ENCODE results near the gene PPM1H. TPM values are rescaled to one million over a fixed set of nuclear protein-coding genes. Genes with fewer than 3 reads are reported as not detected.

The PPM1H gene
- total and polyA plus RNA-seq, 2 of the 8 experiments (the other 6 are each of a cell fraction or from before 2014, with no cell fraction given), result 16.4 to 36.1 TPM

DNA sequence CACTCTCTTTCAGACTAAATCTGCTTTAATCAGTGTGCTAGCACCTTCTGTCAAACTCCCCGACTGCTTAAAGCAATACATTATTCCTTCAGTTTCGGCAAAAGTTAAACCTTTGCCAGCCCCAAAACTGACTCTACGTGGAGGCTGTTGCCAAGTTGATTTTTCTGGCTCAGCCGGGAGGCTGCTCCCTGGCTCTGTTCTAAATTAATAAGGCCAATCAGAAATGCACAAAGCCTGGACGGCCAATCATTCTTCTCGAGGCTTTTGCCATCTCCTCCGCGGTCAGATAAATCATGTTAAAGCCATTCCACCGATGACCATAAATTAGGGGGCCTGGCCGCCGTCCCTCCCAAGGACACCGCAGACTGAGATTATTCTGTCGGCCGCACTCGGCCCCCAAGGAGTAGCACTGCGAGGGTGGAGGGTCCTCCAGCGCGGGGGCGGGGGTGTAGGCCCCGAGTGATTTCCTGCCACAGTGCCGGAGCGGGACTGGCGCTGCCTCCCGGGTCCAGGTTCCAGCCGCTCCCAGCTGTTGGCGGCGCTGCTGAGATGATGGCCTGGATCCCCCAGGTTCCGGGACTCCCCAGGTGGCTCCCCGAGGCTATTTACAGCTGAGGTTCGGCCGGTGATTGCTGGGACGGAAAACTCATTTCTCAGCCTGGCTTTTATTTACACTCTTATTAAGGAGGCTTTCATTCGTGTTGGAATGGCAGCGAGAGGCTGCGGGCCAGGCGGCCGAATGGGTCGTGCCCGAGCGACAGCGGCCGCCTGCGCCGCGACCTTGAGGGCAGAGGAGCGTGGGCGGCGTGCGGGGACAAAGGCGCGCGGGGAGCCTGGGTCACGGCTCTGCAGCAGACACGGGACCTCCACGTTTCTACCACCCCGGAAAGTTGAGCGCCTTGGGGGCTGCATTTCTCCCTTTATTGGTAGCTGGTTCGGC, 303.2 kb downstream of the PPM1H start (continued):
- TF ChIP-seq POLR2A (IDR thresholded peaks at IDR 0.05; ENCODE audit: control extremely low read depth in 1 of 2, low read depth in 2 of 2, low read length in 2 of 2) (no peak), EZH2 (IDR thresholded peaks at IDR 0.05; ENCODE audit: low read depth, low read length, severe bottlenecking) (peak; percentile 44), ASH2L (IDR thresholded peaks at IDR 0.05; ENCODE audit: low read length) (peak; percentile 77), EGR1 (IDR thresholded peaks at IDR 0.05; ENCODE audit: borderline replicate concordance, low read depth, low read length) (peak; percentile 70), TEAD4 (IDR thresholded peaks at IDR 0.05; ENCODE audit: low read depth, low read length) (no peak), CHD1 (IDR thresholded peaks at IDR 0.05; ENCODE audit: low read depth, low read length) (no peak), SAP30 (IDR thresholded peaks at IDR 0.05; ENCODE audit: insufficient read depth, insufficient replicate concordance, low read length) (no peak), RAD21 (IDR thresholded peaks at IDR 0.05 in 1 of 2, conservative IDR thresholded peaks at IDR 0.05 in 1 of 2; ENCODE audit: low read depth in 2 of 2, low read length in 2 of 2) (peak; percentile 40 to 56; a peak in 3 of 4 replicates), JUN (IDR thresholded peaks at IDR 0.05; ENCODE audit: low read depth, low read length) (no peak), RBBP5 (IDR thresholded peaks at IDR 0.05; ENCODE audit: borderline replicate concordance, low read depth, low read length) (no peak), POLR2AphosphoS5 (IDR thresholded peaks at IDR 0.05; ENCODE audit: low read depth, low read length) (no peak), JUND (IDR thresholded peaks at IDR 0.05; ENCODE audit: low read length) (no peak), TAF7 (optimal IDR thresholded peaks at IDR 0.05; ENCODE audit: borderline replicate concordance, low read depth, low read length) (no peak), SUZ12 (IDR thresholded peaks at IDR 0.05; ENCODE audit: low read length) (peak; percentile 61; the same call in 1 of the 2 replicates)
- TF ChIP-seq, protein P1, sequence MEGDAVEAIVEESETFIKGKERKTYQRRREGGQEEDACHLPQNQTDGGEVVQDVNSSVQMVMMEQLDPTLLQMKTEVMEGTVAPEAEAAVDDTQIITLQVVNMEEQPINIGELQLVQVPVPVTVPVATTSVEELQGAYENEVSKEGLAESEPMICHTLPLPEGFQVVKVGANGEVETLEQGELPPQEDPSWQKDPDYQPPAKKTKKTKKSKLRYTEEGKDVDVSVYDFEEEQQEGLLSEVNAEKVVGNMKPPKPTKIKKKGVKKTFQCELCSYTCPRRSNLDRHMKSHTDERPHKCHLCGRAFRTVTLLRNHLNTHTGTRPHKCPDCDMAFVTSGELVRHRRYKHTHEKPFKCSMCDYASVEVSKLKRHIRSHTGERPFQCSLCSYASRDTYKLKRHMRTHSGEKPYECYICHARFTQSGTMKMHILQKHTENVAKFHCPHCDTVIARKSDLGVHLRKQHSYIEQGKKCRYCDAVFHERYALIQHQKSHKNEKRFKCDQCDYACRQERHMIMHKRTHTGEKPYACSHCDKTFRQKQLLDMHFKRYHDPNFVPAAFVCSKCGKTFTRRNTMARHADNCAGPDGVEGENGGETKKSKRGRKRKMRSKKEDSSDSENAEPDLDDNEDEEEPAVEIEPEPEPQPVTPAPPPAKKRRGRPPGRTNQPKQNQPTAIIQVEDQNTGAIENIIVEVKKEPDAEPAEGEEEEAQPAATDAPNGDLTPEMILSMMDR (IDR thresholded peaks at IDR 0.05; ENCODE audit: control extremely low read depth in 1 of 3, insufficient read depth in 1 of 3, low read depth in 1 of 3, low read length in 3 of 3), result peak; percentile 39 to 52 (median 50)
- TF ChIP-seq, protein P2, sequence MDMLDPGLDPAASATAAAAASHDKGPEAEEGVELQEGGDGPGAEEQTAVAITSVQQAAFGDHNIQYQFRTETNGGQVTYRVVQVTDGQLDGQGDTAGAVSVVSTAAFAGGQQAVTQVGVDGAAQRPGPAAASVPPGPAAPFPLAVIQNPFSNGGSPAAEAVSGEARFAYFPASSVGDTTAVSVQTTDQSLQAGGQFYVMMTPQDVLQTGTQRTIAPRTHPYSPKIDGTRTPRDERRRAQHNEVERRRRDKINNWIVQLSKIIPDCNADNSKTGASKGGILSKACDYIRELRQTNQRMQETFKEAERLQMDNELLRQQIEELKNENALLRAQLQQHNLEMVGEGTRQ (IDR thresholded peaks at IDR 0.05; ENCODE audit: low read length), result no peak
